GM12874 (cell line): ENCODE data around the gene ZNF710.

Experiments used
- TF ChIP-seq, protein P1 (sequence below): IDR thresholded peaks from 2 replicates; pipeline ENCODE4 v1.5.1; 2011; ENCODE audit warnings: low read depth, mild to moderate bottlenecking, control low read depth, low read length, moderate library complexity; ENCODE audit not compliant: insufficient read depth

The ZNF710 gene

DNA sequence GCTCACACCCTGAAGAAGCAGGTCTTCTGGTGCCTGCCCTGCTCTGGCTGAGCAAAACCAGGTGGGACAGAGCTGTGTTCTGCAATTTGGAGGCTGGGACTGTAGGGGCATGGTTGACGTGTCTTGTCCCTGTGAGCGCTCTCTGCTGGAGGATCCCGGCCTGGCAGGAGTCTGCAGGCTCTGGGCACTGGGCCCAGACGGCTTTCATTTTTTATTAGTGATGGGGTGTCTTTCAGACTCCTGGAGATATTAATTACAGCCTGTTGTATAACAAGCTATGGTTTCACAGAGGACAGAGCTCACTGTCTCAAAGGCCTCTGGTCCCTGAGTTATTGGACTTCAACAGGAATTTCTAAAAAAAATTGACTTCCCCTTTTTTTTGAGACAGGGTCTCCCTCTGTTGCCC, 29.5 kb upstream of the ZNF710 start:
- TF ChIP-seq, protein P1, sequence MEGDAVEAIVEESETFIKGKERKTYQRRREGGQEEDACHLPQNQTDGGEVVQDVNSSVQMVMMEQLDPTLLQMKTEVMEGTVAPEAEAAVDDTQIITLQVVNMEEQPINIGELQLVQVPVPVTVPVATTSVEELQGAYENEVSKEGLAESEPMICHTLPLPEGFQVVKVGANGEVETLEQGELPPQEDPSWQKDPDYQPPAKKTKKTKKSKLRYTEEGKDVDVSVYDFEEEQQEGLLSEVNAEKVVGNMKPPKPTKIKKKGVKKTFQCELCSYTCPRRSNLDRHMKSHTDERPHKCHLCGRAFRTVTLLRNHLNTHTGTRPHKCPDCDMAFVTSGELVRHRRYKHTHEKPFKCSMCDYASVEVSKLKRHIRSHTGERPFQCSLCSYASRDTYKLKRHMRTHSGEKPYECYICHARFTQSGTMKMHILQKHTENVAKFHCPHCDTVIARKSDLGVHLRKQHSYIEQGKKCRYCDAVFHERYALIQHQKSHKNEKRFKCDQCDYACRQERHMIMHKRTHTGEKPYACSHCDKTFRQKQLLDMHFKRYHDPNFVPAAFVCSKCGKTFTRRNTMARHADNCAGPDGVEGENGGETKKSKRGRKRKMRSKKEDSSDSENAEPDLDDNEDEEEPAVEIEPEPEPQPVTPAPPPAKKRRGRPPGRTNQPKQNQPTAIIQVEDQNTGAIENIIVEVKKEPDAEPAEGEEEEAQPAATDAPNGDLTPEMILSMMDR, result peak; percentile 81

DNA sequence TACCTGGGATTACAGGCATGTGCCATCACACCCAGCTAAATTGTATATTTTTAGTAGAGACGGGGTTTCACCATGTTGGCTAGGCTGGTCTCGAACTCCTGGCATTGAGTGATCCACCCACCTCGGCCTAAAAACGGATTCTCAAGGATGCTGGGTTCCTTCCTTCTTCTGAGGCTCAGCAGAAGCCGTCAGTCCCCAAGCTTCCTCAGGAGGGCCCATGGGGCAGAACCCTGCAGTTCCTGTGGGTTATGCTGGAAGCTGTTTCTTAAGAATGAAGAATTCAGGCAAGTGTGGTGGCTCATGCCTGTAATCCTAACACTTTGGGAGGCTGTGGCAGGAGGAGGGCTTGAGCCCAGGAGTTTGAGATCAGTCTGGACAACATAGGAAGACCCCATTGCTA, 29.0 kb upstream of the ZNF710 start:
- TF ChIP-seq, protein P1, result no peak

DNA sequence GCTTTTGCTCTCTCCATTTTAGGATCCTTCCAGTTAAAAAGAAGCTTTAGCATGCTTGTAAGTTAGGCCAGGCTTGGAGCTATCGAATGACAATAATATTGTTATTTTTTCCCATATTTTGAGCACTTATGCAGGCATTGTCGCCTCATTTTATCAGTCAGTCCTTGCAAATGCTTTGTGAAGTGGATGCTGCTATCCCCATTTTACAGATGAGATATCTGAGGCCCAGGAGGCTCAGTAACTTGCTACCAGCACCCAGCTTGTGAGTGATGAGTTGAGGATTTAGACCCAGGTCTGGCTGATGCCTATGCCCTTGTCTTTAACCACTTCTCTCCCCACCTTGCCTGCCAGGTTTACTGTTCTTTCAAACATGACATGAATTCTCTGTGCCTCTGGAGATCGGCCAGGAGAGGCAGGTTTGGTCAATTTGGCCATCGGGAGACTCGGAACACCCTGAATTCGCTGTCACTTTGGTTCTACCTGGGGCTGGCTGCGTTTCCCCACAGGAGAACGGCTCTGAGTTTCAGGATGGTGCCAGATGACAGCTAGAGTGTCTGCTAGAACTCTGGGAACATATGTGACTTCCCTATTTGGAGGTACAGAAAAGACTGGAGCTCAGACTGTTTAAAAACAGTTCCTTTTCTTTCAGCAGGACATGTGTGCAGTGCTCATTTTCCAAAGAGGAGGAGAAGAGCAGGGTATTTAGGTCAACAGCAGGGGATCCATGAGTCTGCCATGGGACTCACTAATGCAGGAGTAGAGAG, 25.5 kb upstream of the ZNF710 start:
- TF ChIP-seq, protein P1, result no peak

DNA sequence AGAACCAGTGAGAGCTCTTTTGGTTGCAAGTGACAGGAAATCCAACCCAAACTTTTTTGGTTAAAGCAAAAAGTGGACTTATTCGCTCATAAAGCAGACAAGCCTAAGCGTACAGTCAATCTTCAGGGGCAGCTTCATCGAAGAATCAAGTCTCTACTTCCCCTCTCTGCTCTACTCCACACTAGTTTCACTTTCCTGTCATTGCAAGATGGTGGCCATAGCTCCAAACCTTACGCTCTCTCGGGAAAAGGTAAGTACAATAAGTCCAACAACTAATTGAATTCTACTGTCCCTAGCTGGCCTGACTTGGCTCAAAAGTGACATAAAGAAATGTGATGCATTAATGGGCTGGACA, 24.9 kb upstream of the ZNF710 start:
- TF ChIP-seq, protein P1, result no peak

DNA sequence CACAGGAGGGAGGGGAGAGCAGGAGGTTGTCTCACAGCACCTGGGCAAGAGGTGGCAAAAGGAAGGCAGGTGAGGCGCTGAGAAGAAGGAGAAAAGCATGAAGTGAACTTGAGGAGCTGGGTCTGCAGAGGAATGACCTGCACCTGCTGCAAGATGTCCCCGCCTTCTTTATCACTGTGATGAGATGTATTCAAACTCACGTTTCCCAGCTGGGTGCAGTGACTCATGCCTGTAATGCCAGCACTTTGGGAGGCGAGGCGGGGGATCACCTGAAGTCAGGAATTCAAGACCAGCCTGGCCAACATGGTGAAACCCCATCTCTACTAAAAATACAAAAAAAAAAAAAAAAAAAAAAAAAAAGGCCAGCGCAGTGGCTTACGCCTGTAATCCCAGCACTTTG, 22.2 kb upstream of the ZNF710 start:
- TF ChIP-seq, protein P1, result no peak

DNA sequence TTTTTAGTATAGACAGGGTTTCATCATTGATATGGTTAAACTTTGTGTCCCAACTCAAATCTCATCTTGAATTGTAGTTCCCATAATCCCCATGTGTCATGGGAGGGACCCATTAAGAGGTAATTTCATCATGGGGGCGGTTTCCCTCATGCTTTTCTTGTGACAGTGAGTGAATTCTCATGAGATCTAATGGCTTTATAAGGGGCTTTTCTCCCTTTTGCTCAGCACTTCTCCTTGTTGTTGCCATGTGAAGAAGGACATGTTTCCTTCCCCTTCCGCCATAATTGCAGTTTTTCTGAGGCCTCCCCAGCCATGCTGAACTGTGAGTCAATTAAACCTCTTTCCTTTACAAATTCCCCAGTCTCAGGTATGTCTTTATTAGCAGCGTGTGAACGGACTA, 20.2 kb upstream of the ZNF710 start:
- TF ChIP-seq, protein P1, result no peak

DNA sequence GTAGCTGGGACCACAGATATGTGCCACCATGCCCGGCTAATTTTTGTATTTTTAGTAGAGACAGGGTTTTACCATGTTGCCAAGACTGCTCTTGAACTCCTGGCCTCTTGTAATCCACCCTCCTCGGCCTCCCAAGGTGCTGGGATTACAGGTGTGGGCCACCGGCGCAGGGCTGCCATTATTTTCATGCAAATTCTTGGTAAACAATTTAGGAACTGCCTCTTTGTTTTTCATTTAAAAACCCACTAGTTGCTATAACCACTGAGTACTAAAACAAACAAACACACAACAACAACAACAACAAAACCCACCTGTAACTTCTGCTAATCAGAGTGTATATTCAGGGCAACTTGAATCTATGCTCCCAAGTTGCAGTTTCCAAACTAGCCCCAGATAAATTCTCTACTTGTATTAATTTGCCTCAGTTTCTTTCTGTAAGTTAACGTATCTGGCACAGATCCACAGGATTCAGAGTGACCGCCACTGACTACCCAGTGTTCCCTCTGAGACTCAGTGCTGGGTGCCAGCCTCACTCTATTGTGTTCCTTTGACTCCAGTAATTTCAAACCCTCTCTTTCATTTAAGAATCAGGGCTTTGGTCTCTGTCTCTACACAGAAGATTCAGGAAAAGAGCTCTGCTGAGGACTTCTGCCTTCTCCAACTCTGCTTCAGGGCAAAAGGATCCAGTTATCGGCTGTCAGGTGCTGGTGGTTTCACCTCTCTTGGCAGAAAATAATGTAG, 18.6 kb upstream of the ZNF710 start:
- TF ChIP-seq, protein P1, result no peak
